GM12873 (cell line): ENCODE measurements around the gene KSR1.

Source experiments
- TF ChIP-seq, protein P1 (sequence below): IDR thresholded peaks from 2 replicates; pipeline ENCODE4 v1.5.1; 2012; ENCODE audit warnings: low read depth, mild to moderate bottlenecking, moderate library complexity, low read length, control low read depth; ENCODE audit not compliant: insufficient read depth; ENCODE audit errors: missing control alignments

Gene KSR1

DNA sequence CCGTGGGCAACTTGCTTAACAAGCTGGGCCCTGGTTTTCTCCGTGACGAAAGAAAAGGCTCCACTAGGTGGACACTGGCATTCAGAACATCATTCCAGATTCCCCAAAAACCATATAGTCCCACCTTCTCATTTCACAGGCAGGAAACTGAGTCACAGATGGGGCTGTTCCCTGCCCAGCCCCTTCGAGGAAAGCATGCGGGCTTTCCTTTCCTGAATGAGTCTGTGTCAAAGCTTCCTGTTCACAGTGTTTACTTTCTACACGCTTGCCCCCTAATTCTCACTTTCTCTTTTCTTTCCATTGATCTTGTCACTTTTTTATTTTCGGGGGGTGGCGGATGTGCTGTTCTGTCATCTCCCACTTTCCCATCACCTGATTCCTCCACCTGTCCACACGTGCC is 164.5 kb downstream of the KSR1 start:
- TF ChIP-seq, protein P1, sequence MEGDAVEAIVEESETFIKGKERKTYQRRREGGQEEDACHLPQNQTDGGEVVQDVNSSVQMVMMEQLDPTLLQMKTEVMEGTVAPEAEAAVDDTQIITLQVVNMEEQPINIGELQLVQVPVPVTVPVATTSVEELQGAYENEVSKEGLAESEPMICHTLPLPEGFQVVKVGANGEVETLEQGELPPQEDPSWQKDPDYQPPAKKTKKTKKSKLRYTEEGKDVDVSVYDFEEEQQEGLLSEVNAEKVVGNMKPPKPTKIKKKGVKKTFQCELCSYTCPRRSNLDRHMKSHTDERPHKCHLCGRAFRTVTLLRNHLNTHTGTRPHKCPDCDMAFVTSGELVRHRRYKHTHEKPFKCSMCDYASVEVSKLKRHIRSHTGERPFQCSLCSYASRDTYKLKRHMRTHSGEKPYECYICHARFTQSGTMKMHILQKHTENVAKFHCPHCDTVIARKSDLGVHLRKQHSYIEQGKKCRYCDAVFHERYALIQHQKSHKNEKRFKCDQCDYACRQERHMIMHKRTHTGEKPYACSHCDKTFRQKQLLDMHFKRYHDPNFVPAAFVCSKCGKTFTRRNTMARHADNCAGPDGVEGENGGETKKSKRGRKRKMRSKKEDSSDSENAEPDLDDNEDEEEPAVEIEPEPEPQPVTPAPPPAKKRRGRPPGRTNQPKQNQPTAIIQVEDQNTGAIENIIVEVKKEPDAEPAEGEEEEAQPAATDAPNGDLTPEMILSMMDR: no peak

DNA sequence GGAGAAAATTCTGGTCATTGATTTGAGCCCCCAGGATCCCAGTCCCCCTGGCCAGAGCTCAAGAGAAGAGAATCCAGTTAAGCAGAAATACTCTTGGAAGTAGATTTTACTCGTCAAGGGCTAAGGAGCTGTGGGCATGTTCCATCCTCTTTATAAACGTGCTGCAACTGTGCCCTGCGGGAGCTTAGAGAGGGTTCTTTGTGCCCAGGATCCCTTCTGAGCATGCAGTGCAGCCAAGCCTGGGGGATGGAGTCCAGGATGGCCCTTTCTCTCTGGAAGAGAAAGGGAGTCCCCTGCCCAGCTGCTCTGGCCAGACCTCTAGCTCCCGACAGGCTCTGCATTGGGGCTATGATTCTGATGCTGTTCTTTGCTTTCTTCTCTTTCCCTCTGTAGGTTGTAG is 165.3 kb downstream of the KSR1 start:
- TF ChIP-seq, protein P1: no peak

GRCh38 chr17:27621942-27622559 is 165.8 kb downstream of the KSR1 start:
- TF ChIP-seq, protein P1: no peak

- TF ChIP-seq, protein P1: no peak
Measured at GRCh38 chr17:27622986-27623385, 166.7 kb downstream of the KSR1 start.

DNA sequence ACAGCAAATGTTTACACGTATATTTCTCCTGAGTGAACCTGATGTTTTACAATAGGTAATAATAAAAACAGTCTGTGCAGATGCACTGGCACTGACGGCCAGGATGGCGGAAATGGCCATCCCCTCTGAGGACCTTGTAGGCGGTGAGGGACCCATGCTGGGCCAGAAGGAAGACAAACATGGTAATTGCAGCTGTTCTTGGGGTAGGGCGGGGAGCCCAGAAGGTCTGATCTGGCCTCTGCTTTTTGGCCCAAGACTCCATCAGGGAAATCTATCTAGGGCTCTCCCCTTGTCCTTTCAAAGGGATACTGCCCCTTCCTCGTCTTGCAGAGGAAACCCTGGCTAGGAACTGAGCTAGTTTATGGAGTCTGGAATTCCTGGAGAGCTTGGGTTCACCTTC is 167.4 kb downstream of the KSR1 start:
- TF ChIP-seq, protein P1: no peak

GRCh38 chr17:27624539-27624938 is 168.3 kb downstream of the KSR1 start:
- TF ChIP-seq, protein P1: no peak

DNA sequence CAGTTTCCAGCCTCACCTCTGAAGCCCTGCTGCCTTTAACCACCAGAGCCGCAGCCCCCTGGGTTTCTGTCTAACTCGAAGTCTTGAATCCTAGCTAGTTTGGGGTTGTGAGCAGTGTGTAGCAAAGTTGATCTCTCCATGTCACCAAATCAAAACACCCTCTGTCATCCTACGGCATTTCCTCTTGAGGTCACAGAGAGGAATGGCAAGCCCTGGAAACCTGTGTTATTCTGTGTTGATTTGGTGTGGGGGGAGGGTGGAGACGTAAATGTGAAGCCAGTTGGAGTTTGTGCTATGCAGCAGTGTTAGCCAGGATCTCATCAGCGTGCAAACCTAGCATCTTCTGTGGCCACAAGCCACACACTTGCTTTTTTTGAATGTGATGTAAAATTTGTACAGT is 169.6 kb downstream of the KSR1 start:
- TF ChIP-seq, protein P1: no peak
